Caco-2 (cell line): ENCODE measurements around the gene APBB1IP. TPM values are rescaled to one million over a fixed set of nuclear protein-coding genes. Genes with fewer than 3 reads are reported as not detected.

Experiments used
- BruUV-seq: library from RNA; stranded (reverse); fragments of 400-500 nt; replicated peaks from 2 replicates; lab custom pipeline; 2021; lab: Mats Ljungman, UMichigan
- CTCF ChIA-PET: fragments of 300-600 bp; sonication (Branson Sonifier 250); formaldehyde crosslinking; loops from one replicate; lab custom pipeline; 2022; ENCODE audit warnings: antibody characterized with exemption; lab: Charles Lee
- POLR2A ChIA-PET: fragments of 300-600 bp; sonication (Branson Sonifier 250); formaldehyde crosslinking; loops from one replicate; lab custom pipeline; 2022; ENCODE audit warnings: antibody characterized with exemption; lab: Charles Lee
- DNase-seq, 2 experiments: peaks; one replicate each; pipeline versions ENCODE4 v3.0.0 to v3.0.0-alpha.2; 2020 to 2022
- H3K27me3 ChIP-seq: replicated peaks from 2 replicates; pipeline ENCODE4 v1.6.0; 2011; ENCODE audit warnings: low read length; ENCODE audit not compliant: control insufficient read depth, insufficient read depth
- H3K36me3 ChIP-seq: 2 replicates; pipeline ENCODE4 v1.5.1; 2011; ENCODE audit warnings: low read length; ENCODE audit not compliant: control insufficient read depth, insufficient read depth
- H3K4me1 ChIP-seq: fragments of 250-450 bp; sonication (Bioruptor Pico); 2 replicates; pipeline ENCODE4 v1.5.1; 2020; ENCODE audit warnings: mild to moderate bottlenecking
- H3K4me3 ChIP-seq: 2 replicates; pipeline ENCODE4 v1.5.1; 2011; ENCODE audit warnings: low read depth, mild to moderate bottlenecking, control low read depth, low read length
- H3K9me3 ChIP-seq: fragments of 250-450 bp; sonication (Bioruptor Pico); 2 replicates; pipeline ENCODE4 v1.5.1; 2020; ENCODE audit warnings: mild to moderate bottlenecking, moderate library complexity
- H3K27ac Mint-ChIP-seq: one replicate; pipeline ENCODE4 v1.8.0; 2022; ENCODE audit warnings: mixed read lengths; ENCODE audit not compliant: unreplicated experiment
- H3K27me3 Mint-ChIP-seq: one replicate; pipeline ENCODE4 v1.8.0; 2022; ENCODE audit warnings: mixed read lengths; ENCODE audit not compliant: insufficient read depth, unreplicated experiment
- H3K36me3 Mint-ChIP-seq: one replicate; pipeline ENCODE4 v1.8.0; 2022; ENCODE audit warnings: mild to moderate bottlenecking, mixed read lengths; ENCODE audit not compliant: insufficient read depth, unreplicated experiment
- H3K4me1 Mint-ChIP-seq: one replicate; pipeline ENCODE4 v1.8.0; 2022; ENCODE audit warnings: low read depth, mixed read lengths; ENCODE audit not compliant: unreplicated experiment
- H3K4me3 Mint-ChIP-seq: one replicate; pipeline ENCODE4 v1.8.0; 2022; ENCODE audit warnings: mild to moderate bottlenecking, moderate library complexity, mixed read lengths; ENCODE audit not compliant: unreplicated experiment
- H3K9me3 Mint-ChIP-seq: one replicate; pipeline ENCODE4 v1.8.0; 2022; ENCODE audit warnings: mixed read lengths; ENCODE audit not compliant: unreplicated experiment
- intact Hi-C: fragments of 100-400 bp; cut with micrococcal nuclease; formaldehyde crosslinking; loops from one replicate; pipeline ENCODE4 v1.10.0; 2022; ENCODE audit not compliant: unreplicated experiment
- total RNA-seq: library from RNA; stranded (reverse); gene quantifications from 2 replicates; pipeline ENCODE4 v1.2.3, GENCODE V29; 2022
- TF ChIP-seq, protein P1 (sequence below), 2 experiments: fragments of 200-600 bp in 1 of 2; IDR thresholded peaks; 1 replicate in 1 of 2; 2 replicates in 1 of 2; pipeline versions ENCODE4 v1.5.1 to v1.8.0; 2011 to 2022; ENCODE audit warnings: antibody characterized with exemption in 1 of 2, control low read depth in 1 of 2, inconsistent platforms in 1 of 2, low read depth in 1 of 2, low read length in 1 of 2, mild to moderate bottlenecking in 1 of 2, moderate library complexity in 1 of 2; ENCODE audit not compliant: insufficient read depth in 1 of 2, severe bottlenecking in 1 of 2, unreplicated experiment in 1 of 2

The APBB1IP gene
- total RNA-seq, 1 experiment from 2014 or later: 0.14 TPM

- CTCF ChIA-PET: no interaction called here
- intact Hi-C loops: loop anchor here (5.0 kb wide), 1 partner anchor 33 kb away; no protein-coding TSS in a partner anchor
Measured at GRCh38 chr10:26520575-26520974, 82.4 kb downstream of the APBB1IP start.

DNA sequence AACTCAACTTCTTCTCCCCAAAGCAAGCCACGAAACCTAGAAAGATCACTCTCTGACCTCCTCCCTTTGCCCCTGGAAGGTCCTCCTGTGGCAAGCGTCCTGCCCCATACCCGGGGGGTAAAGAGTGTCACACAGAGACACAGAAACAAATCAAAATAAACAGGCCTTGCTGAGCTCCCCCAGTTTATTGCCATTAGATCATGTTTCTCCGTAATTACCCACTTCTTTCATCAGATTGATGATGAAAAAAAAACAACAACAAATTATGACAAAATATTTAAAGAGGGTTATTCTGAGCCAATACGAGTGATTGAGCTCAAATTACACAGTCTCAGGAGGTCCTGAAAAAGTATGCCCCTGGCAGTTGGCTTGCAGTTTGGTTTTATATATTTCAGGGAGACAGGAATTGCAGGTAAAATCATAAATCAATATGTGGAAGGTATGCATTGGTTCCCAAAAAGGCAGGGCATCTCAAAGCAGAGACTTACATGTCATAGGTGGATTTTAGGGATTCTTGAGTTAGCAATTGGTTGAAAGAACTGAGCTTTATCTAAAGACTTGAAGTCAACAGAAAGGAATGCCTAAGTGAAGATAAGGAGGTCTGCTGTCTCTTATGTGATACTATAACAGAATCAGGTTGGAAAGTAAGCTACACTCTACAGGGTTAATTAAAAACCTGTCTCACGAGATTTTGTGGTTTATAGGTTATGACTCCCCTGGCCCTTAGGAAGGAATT is 86.2 kb downstream of the APBB1IP start:
- H3K27ac Mint-ChIP-seq: peak overlapping the region; percentile 99
- CTCF ChIA-PET: interaction anchor here (0.5 to 1.7 kb wide), 5 partner anchors 8 to 189 kb away, joined by 3 to 8 read pairs (median 4); no protein-coding TSS in a partner anchor
- peak overlapping the region; percentile 35 for H3K4me3 Mint-ChIP-seq
- POLR2A ChIA-PET: interaction anchor here (0.9 to 1.0 kb wide), 2 partner anchors 9 to 11 kb away, joined by 3 to 4 read pairs; no protein-coding TSS in a partner anchor
- Histone ChIP-seq H3K4me3 (no peak overlapping the region), H3K27me3 (no peaks in the 10 kb centered on the region), H3K9me3 (peaks cover 37% of the 10 kb centered on the region), H3K36me3 (no peaks in the 10 kb centered on the region), H3K4me1 (peaks cover 26% of the 10 kb centered on the region)
- peaks cover 14% of the 10 kb centered on the region for H3K36me3 Mint-ChIP-seq
- intact Hi-C loops: loop anchor here (1.0 to 5.0 kb wide), 5 partner anchors 8 to 175 kb away; no protein-coding TSS in a partner anchor
- TF ChIP-seq, protein P1, sequence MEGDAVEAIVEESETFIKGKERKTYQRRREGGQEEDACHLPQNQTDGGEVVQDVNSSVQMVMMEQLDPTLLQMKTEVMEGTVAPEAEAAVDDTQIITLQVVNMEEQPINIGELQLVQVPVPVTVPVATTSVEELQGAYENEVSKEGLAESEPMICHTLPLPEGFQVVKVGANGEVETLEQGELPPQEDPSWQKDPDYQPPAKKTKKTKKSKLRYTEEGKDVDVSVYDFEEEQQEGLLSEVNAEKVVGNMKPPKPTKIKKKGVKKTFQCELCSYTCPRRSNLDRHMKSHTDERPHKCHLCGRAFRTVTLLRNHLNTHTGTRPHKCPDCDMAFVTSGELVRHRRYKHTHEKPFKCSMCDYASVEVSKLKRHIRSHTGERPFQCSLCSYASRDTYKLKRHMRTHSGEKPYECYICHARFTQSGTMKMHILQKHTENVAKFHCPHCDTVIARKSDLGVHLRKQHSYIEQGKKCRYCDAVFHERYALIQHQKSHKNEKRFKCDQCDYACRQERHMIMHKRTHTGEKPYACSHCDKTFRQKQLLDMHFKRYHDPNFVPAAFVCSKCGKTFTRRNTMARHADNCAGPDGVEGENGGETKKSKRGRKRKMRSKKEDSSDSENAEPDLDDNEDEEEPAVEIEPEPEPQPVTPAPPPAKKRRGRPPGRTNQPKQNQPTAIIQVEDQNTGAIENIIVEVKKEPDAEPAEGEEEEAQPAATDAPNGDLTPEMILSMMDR (IDR thresholded peaks at IDR 0.05; ENCODE audit: insufficient read depth in 1 of 2, low read depth in 1 of 2, low read length in 1 of 2, severe bottlenecking in 1 of 2, unreplicated experiment in 1 of 2): no peak
- peak; percentile 67 to 77 for DNase-seq
- peaks cover 19% of the 10 kb centered on the region for H3K4me1 Mint-ChIP-seq
- H3K9me3 Mint-ChIP-seq: peaks cover 25% of the 10 kb centered on the region
- H3K27me3 Mint-ChIP-seq: no peaks in the 10 kb centered on the region
- BruUV-seq: no TSS peak

More at GRCh38 chr10:26520575-26520974, 82.4 kb downstream of the APBB1IP start:
- peaks cover 31% of the 10 kb centered on the region for H3K9me3 Mint-ChIP-seq
- peaks cover 50% of the 10 kb centered on the region for H3K4me1 ChIP-seq
- no peaks in the 10 kb centered on the region for H3K27me3 Mint-ChIP-seq
- peaks cover 43% of the 10 kb centered on the region for H3K4me1 Mint-ChIP-seq
- no peak for DNase-seq
- H3K27ac Mint-ChIP-seq: no peak overlapping the region
- no peaks in the 10 kb centered on the region for H3K36me3 ChIP-seq
- POLR2A ChIA-PET: no interaction called here
- no TSS peak for BruUV-seq
- peaks cover 29% of the 10 kb centered on the region for H3K36me3 Mint-ChIP-seq
- H3K9me3 ChIP-seq: peaks cover 38% of the 10 kb centered on the region
- H3K4me3 Mint-ChIP-seq: no peak overlapping the region
- H3K27me3 ChIP-seq: no peaks in the 10 kb centered on the region
- H3K4me3 ChIP-seq: no peak overlapping the region
- TF ChIP-seq, protein P1 (IDR thresholded peaks at IDR 0.05; ENCODE audit: insufficient read depth in 1 of 2, low read depth in 1 of 2, low read length in 1 of 2, severe bottlenecking in 1 of 2, unreplicated experiment in 1 of 2): no peak

- Mint-ChIP-seq H3K9me3 (peaks cover 12% of the 10 kb centered on the region), H3K36me3 (peaks cover 13% of the 10 kb centered on the region), H3K27me3 (no peaks in the 10 kb centered on the region), H3K27ac (peak overlapping the region; percentile 99), H3K4me3 (no peak overlapping the region), H3K4me1 (peaks cover 17% of the 10 kb centered on the region)
- POLR2A ChIA-PET: no interaction called here
- peaks cover 24% of the 10 kb centered on the region for H3K9me3 ChIP-seq
- TF ChIP-seq, protein P1 (IDR thresholded peaks at IDR 0.05; ENCODE audit: insufficient read depth in 1 of 2, low read depth in 1 of 2, low read length in 1 of 2, severe bottlenecking in 1 of 2, unreplicated experiment in 1 of 2): no peak
- no peaks in the 10 kb centered on the region for H3K36me3 ChIP-seq
- H3K27me3 ChIP-seq: no peaks in the 10 kb centered on the region
- no TSS peak for BruUV-seq
- CTCF ChIA-PET: interaction anchor here (1.7 kb wide), 1 partner anchor 9 kb away, joined by 8 read pairs; no protein-coding TSS in a partner anchor
- H3K4me3 ChIP-seq: no peak overlapping the region
- intact Hi-C loops: no loop called here
- H3K4me1 ChIP-seq: peaks cover 26% of the 10 kb centered on the region
- no peak for DNase-seq
Measured at GRCh38 chr10:26525586-26525985, 87.4 kb downstream of the APBB1IP start.
